Upper lobe of left lung (tissue), 6 donors: Measurements from ENCODE around the gene FLT1. TPM values are rescaled to one million over a fixed set of nuclear protein-coding genes. Genes with fewer than 3 reads are reported as not detected.

Source experiments
- ATAC-seq, 2 donors: fragments of 200-7000 bp; cut with Tn5 transposase; one replicate each; pipeline ENCODE4 v1.9.1; 2022; ENCODE audit warnings: mild to moderate bottlenecking in 2 of 2, moderate library complexity in 2 of 2; ENCODE audit not compliant: low FRiP score in 2 of 2
- DNase-seq, 2 donors: peaks; one replicate each; pipeline ENCODE4 v3.0.0-alpha.2; 2019 to 2020
- H3K27ac ChIP-seq, 4 donors: fragments of 200-600 bp; sonication (generic); one replicate each; pipeline ENCODE4 v1.5.1; 2016 to 2019
- H3K27me3 ChIP-seq, 4 donors: fragments of 200-600 bp; sonication (generic); one replicate each; pipeline ENCODE4 v1.5.1; 2017 to 2019
- H3K36me3 ChIP-seq, 4 donors: fragments of 200-600 bp; sonication (generic); one replicate each; pipeline ENCODE4 v1.5.1; 2016 to 2019
- H3K4me1 ChIP-seq, 4 donors: fragments of 200-600 bp; sonication (generic); one replicate each; pipeline ENCODE4 v1.5.1; 2018 to 2019
- H3K4me3 ChIP-seq, 4 donors: fragments of 200-600 bp; sonication (generic); one replicate each; pipeline ENCODE4 v1.5.1; 2017 to 2019; ENCODE audit warnings: mild to moderate bottlenecking in 2 of 4, moderate library complexity in 1 of 4
- H3K9me3 ChIP-seq, 4 donors: fragments of 200-600 bp; sonication (generic); one replicate each; pipeline ENCODE4 v1.5.1; 2018 to 2019
- CTCF ChIP-seq, 6 experiments: fragments of 450-650 bp in 4 of 6; fragments of 200-600 bp in 2 of 6; sonication (generic) in 2 of 6; IDR thresholded peaks; one replicate each; pipeline ENCODE4 v1.5.1; 2016 to 2019; ENCODE audit warnings: antibody characterized with exemption in 6 of 6
- EP300 ChIP-seq, 4 donors: sonication (generic); formaldehyde crosslinking; IDR thresholded peaks; one replicate each; pipeline ENCODE4 v1.5.1; 2017; ENCODE audit warnings: antibody characterized with exemption in 4 of 4, control low read depth in 2 of 4
- POLR2A ChIP-seq, 4 donors: fragments of 450-650 bp; IDR thresholded peaks; one replicate each; pipeline ENCODE4 v1.5.1; 2016 to 2017; ENCODE audit warnings: antibody characterized with exemption in 4 of 4, mild to moderate bottlenecking in 2 of 4
- POLR2AphosphoS5 ChIP-seq, 2 donors: sonication (generic); formaldehyde crosslinking; IDR thresholded peaks; one replicate each; pipeline ENCODE4 v1.5.1; 2017; ENCODE audit warnings: antibody characterized with exemption in 2 of 2
- WGBS, 2 donors: methylation state at CpG; one replicate each; pipeline ENCODE4 v1.1.5; 2017 to 2018; 5-methylcytosine and 5-hydroxymethylcytosine counted together
- total RNA-seq, 6 donors: library from RNA; depleted of rRNA in 4 of 6; stranded (reverse); fragments of >200 nt in 4 of 6; gene quantifications; one replicate each; pipeline versions ENCODE4 v1.1.0 to v1.2.1, GENCODE V29; 2016 to 2021
- donor health status: DM: no; HTN: no; CAD: no; lungs with moderate emphysema.
- donor health status: DM: no; HTN: yes; CAD: no; lungs with severe emphysema.

FLT1 gene
- total RNA-seq, 6 donors from 2014 or later, result 20.9 to 47.9 (median 25.5) TPM

DNA sequence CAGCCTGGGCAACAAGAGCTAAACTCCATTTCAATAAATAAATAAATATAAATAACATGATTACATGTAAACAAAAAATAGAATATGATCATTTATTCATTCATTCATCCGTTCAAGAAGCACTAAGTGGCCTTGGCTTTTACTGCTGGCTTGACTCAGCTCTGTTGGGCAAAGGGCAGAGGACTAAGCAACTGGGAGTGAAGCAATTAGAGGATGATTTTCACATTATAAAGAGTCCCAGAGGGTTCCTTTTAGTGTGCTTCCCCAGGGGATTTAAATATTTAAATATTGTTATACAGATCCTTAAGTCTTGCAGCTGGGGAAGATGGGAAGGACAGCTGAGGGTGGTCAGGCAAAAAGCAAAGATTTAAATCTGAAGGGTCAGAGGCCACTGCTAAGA, 34.9 kb upstream of the FLT1 start:
- no peak for ATAC-seq
- Histone ChIP-seq H3K4me3 (no peak overlapping the region), H3K27ac (no peak overlapping the region), H3K9me3 (no peaks in the 10 kb centered on the region), H3K36me3 (no peaks in the 10 kb centered on the region), H3K27me3 (peaks cover 0 to 17% (median 4%) of the 10 kb centered on the region in 4 donors), H3K4me1 (peaks cover 17 to 28% (median 20%) of the 10 kb centered on the region in 4 donors)
- 80 to 90% methylated on average over 1 of the region's 1 CpG for WGBS, 2 donors
- no peak for TF ChIP-seq POLR2A (IDR thresholded peaks at IDR 0.05)
- no peak for TF ChIP-seq POLR2AphosphoS5 (IDR thresholded peaks at IDR 0.05)
- DNase-seq, result no peak

DNA sequence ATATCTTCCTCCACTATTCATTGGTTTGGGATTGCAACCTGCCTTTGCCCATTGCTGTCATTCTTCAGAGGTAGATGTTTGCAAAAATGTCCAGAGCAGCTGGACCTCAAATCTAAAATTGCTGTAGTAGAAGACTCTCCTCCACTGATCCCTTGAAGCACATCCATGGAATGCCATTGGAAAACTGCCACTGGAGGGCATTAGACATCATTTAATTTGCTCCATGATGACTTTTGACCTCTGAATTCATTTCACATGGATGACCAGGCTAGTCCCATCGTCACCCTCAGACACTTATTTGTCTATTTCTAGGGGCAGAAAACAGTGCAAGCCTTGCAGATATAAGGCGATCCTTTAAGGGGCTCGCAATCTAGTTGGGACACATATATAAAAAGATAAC, 33.9 kb upstream of the FLT1 start:
- H3K4me1 ChIP-seq, result peaks cover 17 to 28% (median 20%) of the 10 kb centered on the region in 4 donors
- no peaks in the 10 kb centered on the region for H3K9me3 ChIP-seq
- H3K27ac ChIP-seq, result no peak overlapping the region
- ATAC-seq, result no peak
- H3K27me3 ChIP-seq, result peaks cover 0 to 17% (median 4%) of the 10 kb centered on the region in 4 donors
- TF ChIP-seq CTCF (IDR thresholded peaks at IDR 0.05), result peak in 2 of 6 experiments; percentile 10 to 12
- TF ChIP-seq POLR2AphosphoS5 (IDR thresholded peaks at IDR 0.05), result no peak
- TF ChIP-seq EP300 (IDR thresholded peaks at IDR 0.05), result no peak
- no peak for TF ChIP-seq POLR2A (IDR thresholded peaks at IDR 0.05)
- no peaks in the 10 kb centered on the region for H3K36me3 ChIP-seq
- DNase-seq, result no peak
- no peak overlapping the region for H3K4me3 ChIP-seq
- WGBS, 2 donors, result 90 to 91% methylated on average over 3 of the region's 3 CpGs

GRCh38 chr13:28528388-28528787, 33.5 kb upstream of the FLT1 start:
- WGBS, 2 donors, result 65 to 79% methylated on average over 3 of the region's 3 CpGs
- H3K4me3 ChIP-seq, result no peak overlapping the region
- H3K4me1 ChIP-seq, result peaks cover 17 to 28% (median 20%) of the 10 kb centered on the region in 4 donors
- no peak for DNase-seq
- no peak overlapping the region for H3K27ac ChIP-seq
- no peaks in the 10 kb centered on the region for H3K9me3 ChIP-seq
- no peaks in the 10 kb centered on the region for H3K36me3 ChIP-seq
- TF ChIP-seq POLR2AphosphoS5 (IDR thresholded peaks at IDR 0.05) (no peak), POLR2A (IDR thresholded peaks at IDR 0.05) (no peak)
- H3K27me3 ChIP-seq, result peaks cover 0 to 17% (median 4%) of the 10 kb centered on the region in 4 donors
- no peak for ATAC-seq

DNA sequence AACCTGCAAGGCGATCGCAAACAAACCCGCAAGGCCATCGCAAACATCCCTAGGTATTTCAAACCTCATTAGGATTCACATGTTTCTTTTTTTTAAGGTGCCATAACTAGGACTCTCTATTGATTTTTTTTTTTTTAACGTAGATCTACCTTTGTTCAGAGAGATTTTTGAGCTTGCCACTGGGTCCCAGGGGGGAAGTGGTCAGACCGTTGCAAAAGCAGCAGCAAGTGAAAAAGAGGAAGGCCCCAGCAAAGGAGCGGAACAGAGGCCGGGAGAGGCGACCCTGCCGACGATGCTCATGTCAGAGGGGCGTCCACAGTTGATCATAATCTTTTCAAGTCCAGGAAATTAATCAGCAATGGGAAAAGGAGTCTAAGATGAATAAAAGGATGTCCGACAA, 32.7 kb upstream of the FLT1 start:
- H3K27ac ChIP-seq, result no peak overlapping the region
- H3K9me3 ChIP-seq, result no peaks in the 10 kb centered on the region
- peak in 1 of 2 donors; percentile 63 for ATAC-seq
- TF ChIP-seq CTCF (IDR thresholded peaks at IDR 0.05), result no peak
- TF ChIP-seq POLR2A (IDR thresholded peaks at IDR 0.05), result no peak
- no peak for TF ChIP-seq EP300 (IDR thresholded peaks at IDR 0.05)
- no peak for TF ChIP-seq POLR2AphosphoS5 (IDR thresholded peaks at IDR 0.05)
- peak in 1 of 2 donors; percentile 59 for DNase-seq
- H3K4me1 ChIP-seq, result peaks cover 17 to 23% (median 18%) of the 10 kb centered on the region in 4 donors
- peaks cover 0 to 15% (median 4%) of the 10 kb centered on the region in 4 donors for H3K27me3 ChIP-seq
- 63 to 68% methylated on average over 13 of the region's 13 CpGs for WGBS, 2 donors
- H3K4me3 ChIP-seq, result no peak overlapping the region
- no peaks in the 10 kb centered on the region for H3K36me3 ChIP-seq

GRCh38 chr13:28526876-28527275, 31.9 kb upstream of the FLT1 start:
- H3K27me3 ChIP-seq, result peaks cover 0 to 7% (median under 1%) of the 10 kb centered on the region in 4 donors
- TF ChIP-seq POLR2AphosphoS5 (IDR thresholded peaks at IDR 0.05) (no peak), CTCF (IDR thresholded peaks at IDR 0.05) (no peak), POLR2A (IDR thresholded peaks at IDR 0.05) (no peak), EP300 (IDR thresholded peaks at IDR 0.05) (no peak)
- no peaks in the 10 kb centered on the region for H3K36me3 ChIP-seq
- no peak overlapping the region for H3K4me3 ChIP-seq
- 61 to 78% methylated on average over 10 of the region's 10 CpGs for WGBS, 2 donors
- ATAC-seq, result no peak
- H3K9me3 ChIP-seq, result no peaks in the 10 kb centered on the region
- peaks cover 11 to 16% (median 13%) of the 10 kb centered on the region in 4 donors for H3K4me1 ChIP-seq
- DNase-seq, result no peak
- no peak overlapping the region for H3K27ac ChIP-seq

- Histone ChIP-seq H3K27ac (no peak overlapping the region), H3K4me1 (no peaks in the 10 kb centered on the region), H3K9me3 (no peaks in the 10 kb centered on the region), H3K36me3 (no peaks in the 10 kb centered on the region), H3K4me3 (no peak overlapping the region), H3K27me3 (no peaks in the 10 kb centered on the region)
- DNase-seq (no peak), ATAC-seq (no peak)
- 89 to 90% methylated on average over 8 of the region's 8 CpGs for WGBS, 2 donors
- TF ChIP-seq CTCF (IDR thresholded peaks at IDR 0.05), result no peak
- no peak for TF ChIP-seq POLR2A (IDR thresholded peaks at IDR 0.05)
- TF ChIP-seq POLR2AphosphoS5 (IDR thresholded peaks at IDR 0.05), result no peak
- no peak for TF ChIP-seq EP300 (IDR thresholded peaks at IDR 0.05)
Measured at GRCh38 chr13:28522871-28523270, 27.9 kb upstream of the FLT1 start.
